NCI-H2196 (cell line): ENCODE data around the gene MESD.
"Not testable (repeated sequence)": the region's sequence is repeated elsewhere in the genome, so short reads cannot be mapped to it uniquely, and the experiment has no call there.

Experiments
- DNase-seq: peaks from one replicate; lab custom pipeline; 2025; ENCODE audit not compliant: unreplicated experiment; lab: John Stamatoyannopoulos, UW

MESD gene

GRCh38 chr15:80966431-80967197 lies 23.0 kb downstream of the MESD start:
- no peak for DNase-seq

GRCh38 chr15:80965454-80965853 lies 24.2 kb downstream of the MESD start:
- not testable (repeated sequence) for DNase-seq

GRCh38 chr15:80958818-80959495 lies 30.7 kb downstream of the MESD start:
- no peak for DNase-seq

- no peak for DNase-seq
Measured at GRCh38 chr15:80957976-80958375, 31.6 kb downstream of the MESD start.

- DNase-seq: no peak
Measured at GRCh38 chr15:80957556-80957955, 32.1 kb downstream of the MESD start.

GRCh38 chr15:80955571-80956452 lies 33.8 kb downstream of the MESD start:
- DNase-seq: not testable (repeated sequence)

GRCh38 chr15:80953953-80954778 lies 35.5 kb downstream of the MESD start:
- DNase-seq: no peak

- no peak for DNase-seq
Measured at GRCh38 chr15:80953001-80953952, 36.3 kb downstream of the MESD start.

GRCh38 chr15:80951941-80952340 lies 37.7 kb downstream of the MESD start:
- no peak for DNase-seq

GRCh38 chr15:80950291-80951078 lies 39.1 kb downstream of the MESD start:
- no peak for DNase-seq

- no peak for DNase-seq
Measured at GRCh38 chr15:80949756-80950155, 39.9 kb downstream of the MESD start.

- DNase-seq: no peak
Measured at GRCh38 chr15:80948651-80949292, 40.8 kb downstream of the MESD start.

- no peak for DNase-seq
Measured at GRCh38 chr15:80946576-80946975, 43.0 kb downstream of the MESD start.

GRCh38 chr15:80945605-80946004 lies 44.0 kb downstream of the MESD start:
- no peak for DNase-seq

- DNase-seq: no peak
Measured at GRCh38 chr15:80944818-80945217, 44.8 kb downstream of the MESD start.

GRCh38 chr15:80942746-80943565 lies 46.7 kb downstream of the MESD start:
- DNase-seq: no peak

- DNase-seq: no peak
Measured at GRCh38 chr15:80942266-80942665, 47.4 kb downstream of the MESD start.
